Cardiac septum (tissue), 1 donor: Measurements from ENCODE around the gene SLC13A3. TPM values are rescaled to one million over a fixed set of nuclear protein-coding genes. Genes with fewer than 3 reads are reported as not detected.

Experiments used
- DNase-seq: peaks from one replicate; pipeline ENCODE4 v3.0.0-alpha.2; 2020; ENCODE audit warnings: low spot score
- intact Hi-C: fragments of 100-400 bp; cut with DNase I; formaldehyde crosslinking; loops from one replicate; pipeline ENCODE4 v1.14.0; 2022
- total RNA-seq: library from RNA; stranded (reverse); fragmentation: NEBNext Ultra II Directional; extraction: Animal tissue kit (Norgen Biotek cat#: 25700); gene quantifications from one replicate; pipeline ENCODE4 v1.2.1, GENCODE V29; 2021
- donor health status: DM: no; HTN: no; CAD: no.

SLC13A3 gene
- total RNA-seq, 1 donor from 2014 or later = 0.57 TPM

GRCh38 chr20:46568570-46569129 lies 82.6 kb downstream of the SLC13A3 start:
- DNase-seq = peak; percentile 94
- intact Hi-C loops = no loop called here

- intact Hi-C loops = no loop called here
- DNase-seq = peak; percentile 63
These were observed 85.1 kb downstream of the SLC13A3 start for GRCh38 chr20:46566125-46566524.

- intact Hi-C loops = loop anchor here (5.0 kb wide), 1 partner anchor 123 kb away; the partner anchor contains the start of gene TP53RK
- no peak for DNase-seq
These were observed 86.9 kb downstream of the SLC13A3 start for GRCh38 chr20:46564241-46564957.

- intact Hi-C loops = loop anchor here (5.0 kb wide), 1 partner anchor 123 kb away; the partner anchor contains the start of gene TP53RK
- no peak for DNase-seq
These were observed 87.4 kb downstream of the SLC13A3 start for GRCh38 chr20:46563860-46564221.

GRCh38 chr20:46563170-46563859 lies 87.9 kb downstream of the SLC13A3 start:
- intact Hi-C loops = loop anchor here (5.0 kb wide), 1 partner anchor 124 kb away; the partner anchor contains the start of gene TP53RK
- no peak for DNase-seq

GRCh38 chr20:46562373-46563169 lies 88.7 kb downstream of the SLC13A3 start:
- no peak for DNase-seq
- intact Hi-C loops = loop anchor here (5.0 kb wide), 1 partner anchor 125 kb away; the partner anchor contains the start of gene TP53RK

- DNase-seq = no peak
- intact Hi-C loops = loop anchor here (5.0 kb wide), 1 partner anchor 125 kb away; the partner anchor contains the start of gene TP53RK
These were observed 89.3 kb downstream of the SLC13A3 start for GRCh38 chr20:46562009-46562372.

- DNase-seq = no peak
- intact Hi-C loops = loop anchor here (5.0 kb wide), 1 partner anchor 127 kb away; the partner anchor contains the start of gene TP53RK
These were observed 91.4 kb downstream of the SLC13A3 start for GRCh38 chr20:46559685-46560440.

GRCh38 chr20:46559001-46559400 lies 92.3 kb downstream of the SLC13A3 start:
- no peak for DNase-seq
- intact Hi-C loops = no loop called here

GRCh38 chr20:46558511-46558959 lies 92.7 kb downstream of the SLC13A3 start:
- intact Hi-C loops = no loop called here
- DNase-seq = no peak

- intact Hi-C loops = no loop called here
These were observed 93.9 kb downstream of the SLC13A3 start for GRCh38 chr20:46557231-46557956.

GRCh38 chr20:46555370-46555956 lies 95.8 kb downstream of the SLC13A3 start:
- intact Hi-C loops = no loop called here
- DNase-seq = no peak

More at GRCh38 chr20:46557231-46557956, 93.9 kb downstream of the SLC13A3 start:
- no peak for DNase-seq

- intact Hi-C loops = no loop called here
- DNase-seq = no peak
These were observed 96.4 kb downstream of the SLC13A3 start for GRCh38 chr20:46554828-46555227.

- intact Hi-C loops = no loop called here
- no peak for DNase-seq
These were observed 97.3 kb downstream of the SLC13A3 start for GRCh38 chr20:46553926-46554325.

GRCh38 chr20:46552460-46553420 lies 98.5 kb downstream of the SLC13A3 start:
- DNase-seq = no peak
- intact Hi-C loops = no loop called here

- no peak for DNase-seq
- intact Hi-C loops = no loop called here
These were observed 99.5 kb downstream of the SLC13A3 start for GRCh38 chr20:46551522-46552381.
